ENCODE results near the gene RUNDC3A. TPM values are rescaled to one million over a fixed set of nuclear protein-coding genes. Genes with fewer than 3 reads are reported as not detected.
A peak's percentile ranks its signal among the peaks of the same experiment; 100 is the strongest.
"Not testable (repeated sequence)": the region's sequence is repeated elsewhere in the genome, so short reads cannot be mapped to it uniquely, and the experiment has no call there.

The RUNDC3A gene
- total RNA-seq, 1 donor from 2014 or later = 3.3 TPM

DNA sequence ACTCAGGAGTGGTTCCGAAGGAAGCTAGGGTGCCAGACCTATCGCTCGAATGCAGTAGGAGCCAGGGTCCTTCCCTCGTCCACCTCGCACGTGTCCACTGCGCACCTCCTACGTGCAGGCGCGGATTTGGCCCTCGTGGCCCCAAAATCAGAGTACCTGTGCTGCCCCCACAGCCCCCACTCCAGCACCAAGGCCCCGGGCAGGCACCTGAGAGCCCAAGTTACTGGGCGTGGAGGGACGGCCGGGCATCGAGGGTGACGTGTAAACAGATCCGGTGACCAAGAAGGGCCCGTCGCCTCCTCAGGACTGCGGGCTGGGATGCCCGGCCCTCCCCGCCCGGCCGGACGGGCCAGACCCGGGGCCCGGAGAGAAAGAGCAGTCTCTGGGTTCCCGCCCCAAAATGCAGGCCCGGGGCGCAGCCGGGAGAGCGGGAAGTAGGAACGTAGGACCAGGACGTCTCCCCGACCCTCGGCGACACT lies 15.7 kb downstream of the RUNDC3A start:
- H3K4me3 ChIP-seq (ENCODE audit: low read depth, low read length) = peak overlapping the region; percentile 92
- H3K27me3 ChIP-seq (ENCODE audit: control insufficient read depth, insufficient read depth, low read length) = no peaks in the 10 kb centered on the region
- DNase-seq (ENCODE audit: low read depth) = no peak
- TF ChIP-seq, protein P1, sequence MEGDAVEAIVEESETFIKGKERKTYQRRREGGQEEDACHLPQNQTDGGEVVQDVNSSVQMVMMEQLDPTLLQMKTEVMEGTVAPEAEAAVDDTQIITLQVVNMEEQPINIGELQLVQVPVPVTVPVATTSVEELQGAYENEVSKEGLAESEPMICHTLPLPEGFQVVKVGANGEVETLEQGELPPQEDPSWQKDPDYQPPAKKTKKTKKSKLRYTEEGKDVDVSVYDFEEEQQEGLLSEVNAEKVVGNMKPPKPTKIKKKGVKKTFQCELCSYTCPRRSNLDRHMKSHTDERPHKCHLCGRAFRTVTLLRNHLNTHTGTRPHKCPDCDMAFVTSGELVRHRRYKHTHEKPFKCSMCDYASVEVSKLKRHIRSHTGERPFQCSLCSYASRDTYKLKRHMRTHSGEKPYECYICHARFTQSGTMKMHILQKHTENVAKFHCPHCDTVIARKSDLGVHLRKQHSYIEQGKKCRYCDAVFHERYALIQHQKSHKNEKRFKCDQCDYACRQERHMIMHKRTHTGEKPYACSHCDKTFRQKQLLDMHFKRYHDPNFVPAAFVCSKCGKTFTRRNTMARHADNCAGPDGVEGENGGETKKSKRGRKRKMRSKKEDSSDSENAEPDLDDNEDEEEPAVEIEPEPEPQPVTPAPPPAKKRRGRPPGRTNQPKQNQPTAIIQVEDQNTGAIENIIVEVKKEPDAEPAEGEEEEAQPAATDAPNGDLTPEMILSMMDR (IDR thresholded peaks at IDR 0.05; ENCODE audit: insufficient read depth, low read length, poor library complexity, severe bottlenecking) = no peak
- H3K36me3 ChIP-seq (ENCODE audit: control insufficient read depth, insufficient read depth, low read length) = no peaks in the 10 kb centered on the region

DNA sequence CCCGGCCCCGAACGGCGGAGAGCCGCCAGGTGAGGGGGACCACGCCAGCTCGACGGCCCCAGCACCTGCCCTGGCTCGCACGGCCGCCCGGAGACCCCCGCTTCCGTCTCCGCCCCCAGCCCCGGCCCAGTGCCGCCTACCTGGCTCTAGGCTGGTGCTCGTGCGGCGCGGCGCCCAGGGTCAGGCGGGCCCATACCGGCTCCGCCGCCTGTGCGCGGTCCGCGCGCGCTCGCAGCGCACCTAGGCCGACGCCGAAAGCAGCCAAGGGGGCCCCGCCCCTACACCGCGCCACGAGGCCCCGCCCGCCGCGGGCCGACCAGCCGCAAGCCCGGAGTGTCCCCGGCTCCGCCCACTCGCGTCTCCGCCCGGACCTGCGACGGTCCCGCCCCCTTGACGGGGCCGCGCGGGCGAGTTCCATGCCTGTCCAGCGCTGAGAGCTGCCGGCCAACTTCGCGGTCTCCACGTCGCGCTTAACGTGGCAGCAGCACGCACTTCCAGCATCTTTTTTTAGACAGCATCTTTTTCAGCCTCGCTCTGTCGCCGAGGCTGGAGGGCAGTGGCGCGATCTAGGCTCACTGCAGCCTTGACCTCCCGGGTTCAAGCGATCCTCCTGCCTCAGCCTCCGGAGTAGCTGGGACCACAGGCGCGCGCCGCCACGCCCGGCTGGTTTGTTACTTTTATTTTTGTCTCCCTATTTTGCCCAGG lies 16.3 kb downstream of the RUNDC3A start, which contains the start of gene SLC25A39:
Gene SLC25A39 (minus strand): TSS at position 253 of the 705 bp plus-strand sequence. CDS start 1,261 bp downstream, outside the sequence.
- no peaks in the 10 kb centered on the region for H3K36me3 ChIP-seq (ENCODE audit: control insufficient read depth, insufficient read depth, low read length)
- H3K27me3 ChIP-seq (ENCODE audit: control insufficient read depth, insufficient read depth, low read length) = no peaks in the 10 kb centered on the region
- H3K4me3 ChIP-seq (ENCODE audit: low read depth, low read length) = peak within 1 kb of the TSS; percentile 92
- DNase-seq (ENCODE audit: low read depth) = peak; percentile 58
- TF ChIP-seq, protein P1 (IDR thresholded peaks at IDR 0.05; ENCODE audit: insufficient read depth, low read length, poor library complexity, severe bottlenecking) = no peak

DNA sequence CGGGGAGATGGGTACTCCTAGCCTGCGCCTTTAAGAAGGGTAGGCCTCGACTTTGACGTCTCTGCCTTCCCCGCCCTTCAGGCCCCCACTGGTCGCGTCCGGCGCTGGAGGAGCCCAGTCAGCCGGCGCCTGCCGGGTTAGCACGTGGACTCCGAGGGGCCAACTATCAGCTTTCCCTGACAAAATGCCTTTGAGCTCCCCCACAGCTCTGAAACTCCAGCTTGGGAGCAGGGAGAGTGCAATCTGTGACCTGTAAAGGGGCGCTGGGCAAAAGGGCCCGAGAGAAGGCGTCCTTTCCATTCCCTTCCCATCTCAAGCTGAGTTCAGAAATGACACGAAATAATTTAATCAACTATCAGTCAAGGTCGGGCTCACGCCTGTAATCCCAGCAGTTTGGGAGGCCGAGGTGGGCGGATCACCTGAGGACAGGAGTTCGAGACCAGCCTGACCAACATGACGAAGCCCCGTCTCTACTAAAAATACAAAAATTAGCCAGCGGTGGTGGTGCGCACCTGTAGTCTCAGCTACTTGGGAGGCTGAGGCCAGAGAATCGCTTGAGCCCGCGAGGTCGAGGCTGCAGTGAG lies 18.6 kb downstream of the RUNDC3A start:
- Histone ChIP-seq H3K36me3 (ENCODE audit: control insufficient read depth, insufficient read depth, low read length) (no peaks in the 10 kb centered on the region), H3K27me3 (ENCODE audit: control insufficient read depth, insufficient read depth, low read length) (no peaks in the 10 kb centered on the region), H3K4me3 (ENCODE audit: low read depth, low read length) (no peak overlapping the region)
- peak; percentile 88 for DNase-seq (ENCODE audit: low read depth)
- TF ChIP-seq, protein P1 (IDR thresholded peaks at IDR 0.05; ENCODE audit: insufficient read depth, low read length, poor library complexity, severe bottlenecking) = no peak

DNA sequence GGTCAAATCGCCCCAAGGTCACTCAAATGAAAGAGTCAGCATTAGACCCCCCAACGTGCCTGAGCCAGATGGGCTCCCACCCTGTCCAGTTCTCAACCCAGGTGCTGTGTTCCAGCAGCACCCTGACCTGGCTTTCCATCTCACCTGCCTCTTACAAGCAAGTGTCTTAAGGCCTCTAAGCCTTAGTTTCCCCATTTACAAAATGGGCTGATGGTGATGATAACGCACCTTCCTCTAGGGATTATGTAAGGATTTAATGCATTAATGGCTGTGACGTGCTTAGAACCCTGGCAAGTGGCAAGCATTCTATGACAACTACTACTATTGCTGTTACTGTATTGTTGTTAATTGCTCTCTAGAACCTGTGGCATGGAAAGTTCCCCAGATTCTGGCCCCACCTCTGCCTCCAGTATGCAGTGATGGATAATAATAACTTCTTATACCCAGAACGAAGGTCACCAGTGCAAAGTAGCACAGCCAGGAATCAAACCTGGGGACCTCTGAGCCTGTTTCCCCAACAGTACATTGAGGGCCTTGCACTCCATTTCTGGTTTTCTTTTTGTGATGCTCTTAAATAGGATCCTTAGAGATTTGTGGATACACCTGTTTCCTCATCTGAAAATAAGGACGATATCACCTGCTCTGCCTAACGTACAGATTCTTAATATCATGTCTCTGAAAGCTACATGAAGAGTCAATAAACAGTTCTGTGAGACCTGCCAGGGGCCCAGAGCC lies 19.5 kb downstream of the RUNDC3A start:
- Histone ChIP-seq H3K4me3 (ENCODE audit: low read depth, low read length) (no peak overlapping the region), H3K36me3 (ENCODE audit: control insufficient read depth, insufficient read depth, low read length) (no peaks in the 10 kb centered on the region), H3K27me3 (ENCODE audit: control insufficient read depth, insufficient read depth, low read length) (no peaks in the 10 kb centered on the region)
- TF ChIP-seq, protein P1 (IDR thresholded peaks at IDR 0.05; ENCODE audit: insufficient read depth, low read length, poor library complexity, severe bottlenecking) = no peak
- no peak for DNase-seq (ENCODE audit: low read depth)

DNA sequence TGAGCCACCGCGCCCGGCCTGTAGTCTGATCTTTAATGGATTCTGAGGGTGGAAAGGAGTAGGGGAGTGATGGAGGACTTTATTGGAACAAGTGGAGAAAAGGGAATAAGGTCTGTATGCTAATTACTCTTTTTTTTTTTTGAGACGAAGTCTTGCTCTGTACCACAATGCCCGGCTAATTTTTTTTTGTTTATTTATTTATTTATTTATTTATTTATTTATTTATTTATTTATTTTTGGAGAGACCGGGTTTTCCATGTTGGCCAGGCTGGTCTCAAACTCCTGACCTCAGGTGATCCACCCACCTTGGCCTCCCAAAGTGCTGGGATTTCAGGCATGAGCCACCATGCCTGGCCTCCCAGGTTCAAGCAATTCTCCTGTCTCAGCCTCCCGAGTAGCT lies 21.1 kb downstream of the RUNDC3A start:
- H3K4me3 ChIP-seq (ENCODE audit: low read depth, low read length); DNase-seq (ENCODE audit: low read depth); H3K27me3 ChIP-seq (ENCODE audit: control insufficient read depth, insufficient read depth, low read length); H3K36me3 ChIP-seq (ENCODE audit: control insufficient read depth, insufficient read depth, low read length): not testable (repeated sequence)

DNA sequence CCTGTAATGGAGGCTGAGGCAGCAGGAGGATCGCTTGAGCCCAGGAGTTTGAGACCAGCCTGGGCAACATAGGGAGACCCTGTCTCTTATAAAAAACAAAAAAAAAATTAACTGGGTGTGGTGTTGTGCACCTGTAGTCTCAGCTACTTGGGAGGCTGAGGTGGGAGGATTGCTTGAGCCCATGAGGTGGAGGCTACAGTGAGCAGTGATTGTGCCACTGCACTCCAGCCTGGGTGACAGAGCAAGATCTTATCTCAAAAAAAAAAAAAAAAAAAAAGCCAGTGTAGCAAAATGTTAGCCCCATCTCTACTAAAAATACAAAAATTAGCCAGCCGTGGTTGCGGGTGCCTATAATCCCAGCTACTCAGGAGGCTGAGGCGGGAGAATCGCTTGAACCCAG lies 21.9 kb downstream of the RUNDC3A start:
- DNase-seq (ENCODE audit: low read depth); H3K27me3 ChIP-seq (ENCODE audit: control insufficient read depth, insufficient read depth, low read length); H3K4me3 ChIP-seq (ENCODE audit: low read depth, low read length); H3K36me3 ChIP-seq (ENCODE audit: control insufficient read depth, insufficient read depth, low read length): not testable (repeated sequence)
